Activated B cell treated with CpG ODN at 0.5 μM for 24 hours (primary cell): ENCODE measurements around the gene TBC1D14. TPM values are rescaled to one million over a fixed set of nuclear protein-coding genes. Genes with fewer than 3 reads are reported as not detected.
A peak's percentile ranks its signal among the peaks of the same experiment; 100 is the strongest.

Source experiments
- ATAC-seq: fragments of 200-7000 bp; cut with Tn5 transposase; one replicate; pipeline ENCODE4 v1.10.0; 2021; ENCODE audit warnings: low read depth, mild to moderate bottlenecking, moderate library complexity
- CTCF ChIA-PET: fragments of 350-600 bp; sonication (Branson Sonifier 250); formaldehyde crosslinking; loops from one replicate; lab custom pipeline; 2021; ENCODE audit warnings: antibody characterized with exemption; lab: Charles Lee
- POLR2A ChIA-PET: fragments of 350-600 bp; sonication (Branson Sonifier 250); formaldehyde crosslinking; loops from one replicate; lab custom pipeline; 2021; ENCODE audit warnings: antibody characterized with exemption; lab: Charles Lee
- DNase-seq: peaks from one replicate; pipeline ENCODE4 v3.0.0; 2022
- H3K27ac Mint-ChIP-seq: one replicate; pipeline ENCODE4 v1.8.0; 2020; ENCODE audit warnings: mixed read lengths
- H3K27me3 Mint-ChIP-seq: one replicate; pipeline ENCODE4 v1.8.0; 2021; ENCODE audit warnings: mixed read lengths
- H3K36me3 Mint-ChIP-seq: one replicate; pipeline ENCODE4 v1.8.0; 2021; ENCODE audit warnings: low read depth, mixed read lengths
- H3K4me1 Mint-ChIP-seq: one replicate; pipeline ENCODE4 v1.8.0; 2021; ENCODE audit warnings: mixed read lengths
- H3K4me3 Mint-ChIP-seq: one replicate; pipeline ENCODE4 v1.8.0; 2020; ENCODE audit warnings: mild to moderate bottlenecking, mixed read lengths
- H3K9me3 Mint-ChIP-seq: one replicate; pipeline ENCODE4 v1.8.0; 2020; ENCODE audit warnings: mixed read lengths
- CTCF ChIP-seq: fragments of 200-600 bp; IDR thresholded peaks from one replicate; pipeline ENCODE4 v1.8.0; 2022; ENCODE audit warnings: antibody characterized with exemption, mild to moderate bottlenecking
- intact Hi-C: fragments of 100-400 bp; cut with micrococcal nuclease; formaldehyde crosslinking; loops from one replicate; pipeline ENCODE4 v1.15.1; 2024
- total RNA-seq: library from RNA; stranded (reverse); gene quantifications from 2 replicates; pipeline ENCODE4 v1.2.3, GENCODE V29; 2022

TBC1D14 gene
- total RNA-seq, 1 donor from 2014 or later: 35.1 TPM

GRCh38 chr4:7034262-7035081, 124.8 kb downstream of the TBC1D14 start:
- H3K9me3 Mint-ChIP-seq: no peaks in the 10 kb centered on the region
- H3K27ac Mint-ChIP-seq: no peak overlapping the region
- H3K4me3 Mint-ChIP-seq: no peak overlapping the region
- ChIA-PET POLR2A (no interaction called here), CTCF (no interaction called here)
- DNase-seq (no peak), ATAC-seq (no peak)
- intact Hi-C loops: no loop called here
- peaks cover 30% of the 10 kb centered on the region for H3K36me3 Mint-ChIP-seq
- H3K4me1 Mint-ChIP-seq: no peaks in the 10 kb centered on the region
- H3K27me3 Mint-ChIP-seq: no peaks in the 10 kb centered on the region
- TF ChIP-seq CTCF: no peak

- POLR2A ChIA-PET: interaction anchor here (0.6 kb wide), 1 partner anchor 129 kb away, joined by 5 read pairs; no protein-coding TSS in a partner anchor
- no peak overlapping the region for H3K27ac Mint-ChIP-seq
- CTCF ChIA-PET: no interaction called here
- intact Hi-C loops: no loop called here
- DNase-seq: no peak
- no peaks in the 10 kb centered on the region for H3K9me3 Mint-ChIP-seq
- H3K36me3 Mint-ChIP-seq: peaks cover 3% of the 10 kb centered on the region
- H3K27me3 Mint-ChIP-seq: no peaks in the 10 kb centered on the region
- TF ChIP-seq CTCF: no peak
- H3K4me3 Mint-ChIP-seq: no peak overlapping the region
- peaks cover 12% of the 10 kb centered on the region for H3K4me1 Mint-ChIP-seq
- no peak for ATAC-seq
Measured at GRCh38 chr4:7037425-7037824, 127.8 kb downstream of the TBC1D14 start.

- CTCF ChIA-PET: interaction anchor here (1.5 kb wide), 1 partner anchor 30 kb away, joined by 7 read pairs; no protein-coding TSS in a partner anchor
- POLR2A ChIA-PET: interaction anchor here (0.6 to 1.1 kb wide), 3 partner anchors 27 to 101 kb away, joined by 3 to 5 read pairs (median 3); partner anchors contain the start of gene GRPEL1
- ATAC-seq: no peak
- Mint-ChIP-seq H3K4me3 (peak overlapping the region; percentile 48), H3K27ac (no peak overlapping the region), H3K9me3 (no peaks in the 10 kb centered on the region), H3K4me1 (peaks cover 33% of the 10 kb centered on the region), H3K36me3 (peaks cover 8% of the 10 kb centered on the region), H3K27me3 (no peaks in the 10 kb centered on the region)
- no peak for DNase-seq
- TF ChIP-seq CTCF: no peak
- intact Hi-C loops: no loop called here
Measured at GRCh38 chr4:7040765-7041164, 131.1 kb downstream of the TBC1D14 start.

- H3K27ac Mint-ChIP-seq: no peak overlapping the region
Measured at GRCh38 chr4:7041246-7041645, 131.6 kb downstream of the TBC1D14 start.

More at GRCh38 chr4:7041246-7041645, 131.6 kb downstream of the TBC1D14 start:
- DNase-seq: no peak
- Mint-ChIP-seq H3K4me1 (peaks cover 38% of the 10 kb centered on the region), H3K36me3 (peaks cover 8% of the 10 kb centered on the region), H3K4me3 (no peak overlapping the region), H3K27me3 (no peaks in the 10 kb centered on the region), H3K9me3 (no peaks in the 10 kb centered on the region)
- ChIA-PET CTCF (interaction anchor here (1.5 kb wide), 1 partner anchor 29 kb away, joined by 7 read pairs; no protein-coding TSS in a partner anchor), POLR2A (interaction anchor here (2.1 to 7.5 kb wide), 2 partner anchors 27 to 367 kb away, joined by 5 to 132 read pairs; partner anchors contain the start of gene GRPEL1)
- TF ChIP-seq CTCF: no peak
- intact Hi-C loops: no loop called here
- no peak for ATAC-seq
